Fibroblast of the conjunctiva (primary cell): ENCODE results near the gene ATG12.
"Not testable (repeated sequence)": the region's sequence is repeated elsewhere in the genome, so short reads cannot be mapped to it uniquely, and the experiment has no call there.

Experiments used
- DNase-seq: peaks from one replicate; pipeline ENCODE4 v3.0.0-alpha.2; 2010; ENCODE audit warnings: low read depth

ATG12 gene

DNA sequence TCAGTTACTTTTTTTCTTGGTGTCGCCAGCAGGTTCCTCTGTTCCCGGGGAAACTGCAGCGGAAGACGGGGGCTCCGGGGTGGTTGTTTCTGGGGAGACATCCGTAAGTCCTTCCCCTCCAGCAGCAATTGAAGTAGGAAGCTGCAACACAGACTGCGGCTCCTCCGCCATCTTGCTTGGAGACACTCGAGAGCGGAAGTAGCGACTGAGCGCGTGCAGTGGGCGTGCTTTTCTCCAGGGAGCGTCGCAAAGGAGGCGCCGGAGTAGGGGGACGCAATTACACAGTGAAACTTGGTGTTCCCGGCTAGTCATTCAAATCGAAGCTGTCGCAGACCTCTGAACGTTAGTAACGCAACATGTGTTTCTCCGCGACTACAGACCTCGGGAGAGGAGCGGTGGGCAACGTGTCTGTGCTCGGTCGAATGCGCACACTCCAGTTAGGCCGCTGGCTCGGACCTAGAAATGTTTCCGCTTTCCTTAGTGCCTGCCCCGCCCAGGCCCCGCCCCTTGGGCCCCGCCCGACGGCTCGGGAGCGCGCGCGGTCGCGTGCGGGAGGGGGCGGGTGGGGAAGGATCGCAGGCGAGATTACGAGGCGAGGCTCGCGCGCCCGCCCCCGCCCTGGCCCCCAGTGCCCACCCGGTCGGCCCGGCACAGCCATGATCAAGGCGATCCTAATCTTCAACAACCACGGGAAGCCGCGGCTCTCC lies at the start of gene ATG12, which contains the start of gene AP3S1:
ATG12 (minus strand) TSS at position 184 of the 707 bp plus-strand sequence; CDS start at position 171, 13 bp downstream.
AP3S1 (plus strand) TSS at position 554 of the 707 bp plus-strand sequence; CDS start at position 657, 103 bp downstream.
- DNase-seq = peak; percentile 80

DNA sequence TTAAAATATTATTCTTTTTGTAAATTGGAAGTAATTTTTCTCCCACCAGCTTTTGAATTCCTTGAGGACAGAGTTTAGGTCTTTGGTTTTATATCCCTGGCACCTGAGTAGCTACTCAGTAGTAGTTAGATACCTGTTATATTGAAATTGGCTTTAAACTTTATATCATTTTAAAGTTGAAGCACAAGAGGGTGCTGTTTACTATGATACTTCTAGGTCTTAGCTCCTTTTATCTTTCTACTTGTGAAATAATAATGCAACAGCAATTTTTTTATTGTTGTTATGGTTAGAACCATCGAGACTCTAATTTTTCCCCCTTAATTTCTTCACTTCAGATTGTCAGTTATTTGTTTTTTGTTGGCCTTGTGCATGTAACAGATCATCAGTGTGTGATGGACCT lies 46.7 kb upstream of the ATG12 start:
- peak; percentile 20 for DNase-seq

- DNase-seq = not testable (repeated sequence)
Observed at GRCh38 chr5:115885208-115885607, 43.8 kb upstream of the ATG12 start.

- DNase-seq = no peak
Observed at GRCh38 chr5:115884704-115885103, 43.3 kb upstream of the ATG12 start.

- not testable (repeated sequence) for DNase-seq
Observed at GRCh38 chr5:115882434-115882833, 41.1 kb upstream of the ATG12 start.

DNA sequence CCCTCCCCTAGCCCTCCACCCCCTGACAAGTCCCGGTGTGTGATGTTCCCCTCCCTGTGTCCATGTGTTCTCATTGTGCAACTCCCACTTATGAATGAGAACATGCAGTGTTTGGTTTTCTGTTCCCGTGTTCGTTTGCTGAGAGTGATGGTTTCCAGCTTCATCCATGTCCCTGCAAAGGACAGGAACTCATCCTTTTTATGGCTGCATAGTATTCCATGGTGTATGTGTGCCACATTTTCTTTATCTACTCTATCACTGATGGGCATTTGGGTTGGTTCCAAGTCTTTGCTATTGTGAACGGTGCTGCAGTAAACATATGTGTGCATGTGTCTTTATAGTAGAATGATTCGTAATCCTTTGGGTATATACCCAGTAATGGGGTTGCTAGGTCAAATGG lies 36.0 kb upstream of the ATG12 start:
- DNase-seq = not testable (repeated sequence)

DNA sequence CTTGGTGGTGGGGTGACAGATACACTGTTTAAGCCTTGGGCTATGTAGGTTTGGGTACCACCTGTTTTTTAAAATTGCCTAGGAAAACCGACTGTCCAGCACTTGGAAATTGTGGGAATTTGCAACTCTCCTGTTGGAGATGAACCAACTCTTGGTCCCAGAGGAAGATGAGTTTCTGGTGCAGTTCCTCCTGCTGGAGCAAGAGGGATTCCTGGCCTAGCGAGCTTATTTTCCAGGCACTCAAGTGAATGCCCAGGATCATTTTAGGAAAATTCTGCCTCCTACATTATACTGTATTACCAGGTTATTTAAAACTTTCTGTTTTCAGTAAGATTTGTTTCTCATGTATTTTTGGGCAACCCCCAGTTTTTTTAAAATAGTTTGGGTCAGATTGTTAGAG lies 34.1 kb upstream of the ATG12 start:
- no peak for DNase-seq

DNA sequence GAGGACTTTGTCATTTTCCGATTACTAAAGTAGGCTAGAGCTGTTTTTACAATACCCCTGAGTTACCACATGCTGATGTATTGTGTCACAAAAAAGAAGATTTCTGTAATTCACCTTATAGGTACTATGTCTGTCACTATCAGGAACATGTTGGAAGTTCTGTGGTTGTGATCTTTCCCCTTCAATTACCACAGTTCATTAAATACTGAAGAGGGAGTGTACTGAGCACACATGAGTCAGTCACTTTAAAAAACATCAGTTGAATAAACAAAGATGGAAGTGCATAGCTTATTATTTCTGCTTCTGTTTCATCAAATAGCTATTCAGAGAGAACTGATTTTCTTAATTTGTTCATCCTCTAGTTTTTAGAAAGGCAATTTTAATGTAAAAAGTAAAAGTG lies 32.0 kb upstream of the ATG12 start:
- no peak for DNase-seq

DNA sequence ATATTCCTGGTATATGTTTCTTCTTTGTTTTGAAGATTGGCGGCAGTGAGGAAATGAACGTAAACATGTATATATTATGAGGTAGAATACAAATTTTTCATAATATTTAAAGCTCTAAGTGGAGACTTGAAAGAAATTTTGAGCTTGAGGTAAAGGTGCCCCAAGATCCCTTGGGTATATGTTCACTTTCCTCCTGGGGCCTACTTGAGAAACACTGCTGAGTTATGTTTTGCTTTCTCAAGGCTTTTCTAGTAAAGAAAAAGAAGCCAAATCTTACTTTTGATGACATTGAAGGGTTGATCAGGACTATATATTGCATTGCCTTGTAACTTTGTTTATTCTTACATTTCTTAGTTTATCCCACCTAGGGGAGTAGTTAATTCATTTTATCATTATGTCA lies 31.1 kb upstream of the ATG12 start:
- DNase-seq = no peak

DNA sequence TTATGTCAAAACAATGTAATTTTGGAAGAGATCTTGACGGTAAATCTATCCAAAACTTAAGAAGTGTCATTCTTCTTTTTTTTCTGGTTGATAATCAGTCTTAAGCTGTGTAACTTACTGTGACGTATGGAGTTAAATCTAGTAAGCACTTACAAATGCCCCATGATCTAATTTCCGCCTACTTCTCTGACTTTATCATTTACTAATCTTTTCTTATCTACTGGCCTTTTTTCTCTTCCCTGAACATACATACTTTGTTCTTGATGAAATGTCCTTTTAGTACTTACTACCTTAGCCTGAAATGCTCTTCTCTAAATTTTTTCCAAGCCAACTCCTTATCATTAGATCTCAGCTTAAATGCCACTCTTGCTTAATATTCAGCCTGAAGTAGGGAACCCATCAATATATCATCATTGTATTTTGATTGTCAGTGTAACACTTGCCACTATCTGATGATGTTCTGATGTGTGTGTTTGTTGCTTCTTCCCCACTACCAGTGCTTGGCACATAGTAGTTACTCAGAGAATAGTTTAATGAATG lies 28.0 kb upstream of the ATG12 start:
- DNase-seq = no peak

- DNase-seq = no peak
Observed at GRCh38 chr5:115859378-115859777, 18.0 kb upstream of the ATG12 start.

GRCh38 chr5:115858396-115858795 lies 17.0 kb upstream of the ATG12 start:
- no peak for DNase-seq

DNA sequence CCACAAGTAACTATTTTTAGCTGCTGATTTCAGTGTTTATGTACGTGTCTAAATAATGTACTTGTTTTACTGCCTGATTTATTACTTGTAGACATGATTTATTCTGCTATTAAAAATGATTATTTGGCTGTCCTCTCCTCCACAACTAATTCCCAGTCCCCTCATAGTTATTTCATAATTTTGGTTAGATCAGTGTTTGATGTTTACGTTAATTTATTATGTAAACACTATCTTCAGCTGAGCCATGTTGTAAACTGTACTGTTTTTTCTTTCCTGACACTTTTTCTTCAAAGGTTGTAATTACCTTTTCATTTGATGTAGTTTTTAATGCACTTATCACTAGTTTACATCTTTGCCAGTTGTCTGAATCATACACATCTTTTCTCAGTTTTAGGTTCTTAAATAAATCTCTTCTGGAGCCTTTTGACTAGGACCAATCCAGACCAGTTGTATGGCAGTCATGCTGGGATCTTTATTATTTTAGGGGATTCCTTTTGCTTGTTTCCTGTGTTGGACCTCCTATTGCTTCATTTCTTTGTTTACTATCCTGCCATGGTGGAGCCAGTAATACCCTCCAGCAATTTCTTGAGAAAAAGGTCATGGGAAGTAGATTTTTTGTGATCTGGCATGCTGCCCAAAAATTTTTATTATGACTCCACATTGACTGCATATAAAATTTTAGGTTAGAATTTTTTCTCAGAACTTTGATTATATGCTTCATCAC lies 16.4 kb upstream of the ATG12 start:
- peak; percentile 23 for DNase-seq

DNA sequence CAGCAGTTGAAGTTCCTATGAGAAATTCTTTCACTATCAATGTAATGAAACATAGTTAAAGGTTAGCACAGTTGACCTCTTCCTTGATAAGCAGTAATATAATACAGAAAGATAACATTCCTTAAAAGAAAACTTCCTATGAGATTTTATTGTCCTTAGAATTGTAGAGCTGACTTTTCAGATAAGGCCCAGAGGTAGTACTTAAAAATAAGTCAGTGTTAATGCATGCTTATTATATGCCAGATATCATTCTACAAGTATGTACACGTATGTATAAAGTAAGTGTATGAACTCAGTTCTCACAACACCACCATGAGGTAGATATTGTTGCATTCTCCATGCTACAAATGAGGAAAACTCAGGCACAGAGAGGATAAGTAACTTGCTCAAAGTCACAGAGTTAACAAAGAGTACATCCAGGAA lies 15.7 kb upstream of the ATG12 start:
- no peak for DNase-seq

- peak; percentile 28 for DNase-seq
Observed at GRCh38 chr5:115855959-115856358, 14.6 kb upstream of the ATG12 start.

GRCh38 chr5:115854139-115854538 lies 12.8 kb upstream of the ATG12 start:
- DNase-seq = no peak

DNA sequence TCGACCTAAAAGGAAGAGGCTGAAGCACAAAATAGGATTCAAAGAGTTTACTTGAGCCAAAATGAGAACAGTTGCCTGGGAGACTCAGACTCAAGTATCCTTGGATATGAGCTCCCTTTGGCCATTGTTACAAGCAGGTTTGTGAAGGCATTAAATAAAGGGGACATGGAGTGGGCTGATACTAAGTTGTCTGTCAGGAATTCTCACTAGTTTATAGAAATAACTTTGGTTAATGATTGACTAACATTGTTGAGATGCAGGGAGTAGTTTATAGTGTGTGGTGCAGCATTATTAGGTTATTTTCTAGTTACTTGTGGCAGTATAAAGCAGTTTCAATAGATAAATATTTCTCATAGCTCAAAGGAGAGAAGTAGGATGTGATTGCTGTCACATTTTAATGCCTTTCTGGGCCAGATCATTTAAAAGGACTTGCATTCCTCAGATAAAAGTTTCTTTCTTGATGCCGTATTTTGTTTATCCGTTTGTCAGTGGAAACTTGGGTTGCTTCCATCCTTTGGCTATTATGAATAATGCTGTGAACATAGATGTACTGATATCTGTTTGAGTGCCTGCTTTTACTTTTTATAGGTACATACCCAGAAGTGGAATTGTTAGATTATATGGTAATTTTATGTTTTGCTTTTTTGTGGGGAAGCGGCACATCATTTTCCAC lies 9.5 kb upstream of the ATG12 start:
- DNase-seq = no peak

GRCh38 chr5:115849258-115849798 lies 8.0 kb upstream of the ATG12 start:
- DNase-seq = no peak

DNA sequence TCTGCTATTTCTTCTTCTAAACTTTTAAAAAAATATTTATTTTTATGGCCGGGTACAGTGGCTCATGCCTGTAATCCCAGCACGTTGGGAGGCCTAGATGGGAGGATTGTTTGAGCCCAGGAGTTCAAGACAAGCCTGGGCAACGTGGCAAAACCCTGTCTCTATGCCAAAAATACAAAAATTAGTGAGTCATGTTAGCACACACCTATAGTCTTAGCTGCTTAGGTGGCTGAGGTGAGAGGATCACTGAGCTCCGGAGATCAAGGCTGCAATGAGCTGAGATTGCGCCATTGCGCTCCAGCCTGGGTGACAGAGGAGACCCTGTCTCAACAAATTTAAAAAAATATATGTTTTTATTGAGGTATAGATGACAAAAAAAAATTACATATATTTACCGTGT lies 5.9 kb upstream of the ATG12 start:
- DNase-seq = no peak

DNA sequence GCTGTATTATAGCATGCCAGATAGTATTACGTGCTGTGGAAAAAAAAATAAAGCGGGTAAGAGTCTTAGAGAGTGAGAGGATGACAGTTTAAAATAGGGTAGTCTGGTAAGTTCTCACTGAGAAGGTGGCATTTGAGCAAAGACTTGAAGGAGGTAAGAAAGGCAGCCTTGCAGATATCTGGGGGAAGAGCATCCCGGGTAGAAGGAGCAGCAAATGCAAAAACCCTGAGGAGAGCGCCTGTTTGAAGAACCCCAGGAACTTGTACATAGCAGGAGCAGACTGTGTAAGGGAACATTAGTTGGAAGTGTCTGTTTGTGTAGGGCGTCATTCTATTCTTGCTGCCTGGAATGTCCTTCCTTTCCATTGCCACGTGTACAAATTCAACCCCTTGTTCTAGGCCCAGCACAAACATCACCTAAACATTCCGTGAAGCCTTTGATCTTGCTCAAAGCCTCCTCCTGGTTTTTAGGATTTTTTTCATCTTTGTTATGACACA lies 3.0 kb upstream of the ATG12 start:
- no peak for DNase-seq

GRCh38 chr5:115843444-115844130 lies 2.2 kb upstream of the ATG12 start:
- DNase-seq = no peak

DNA sequence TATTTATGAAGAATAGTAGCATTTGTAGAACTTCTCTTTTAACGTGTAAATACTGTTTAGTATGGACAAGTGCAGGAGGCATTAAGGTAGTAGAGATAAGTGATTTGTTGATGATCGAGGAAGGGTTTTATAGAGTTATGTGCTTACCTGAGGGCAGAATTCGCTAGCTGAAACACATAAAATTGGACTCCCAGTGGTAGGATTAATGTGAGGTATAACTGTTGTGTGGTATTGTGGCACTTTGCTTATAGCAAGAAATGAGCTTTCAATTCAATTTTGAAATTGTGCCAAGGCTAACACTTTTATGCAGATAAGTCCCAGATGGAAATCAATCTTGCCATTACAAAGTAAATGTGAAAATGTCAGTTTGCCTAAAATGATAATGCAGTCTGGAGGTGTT lies 1.6 kb upstream of the ATG12 start:
- no peak for DNase-seq
